Nephron progenitor cell (in vitro differentiated cells): ENCODE measurements around the gene MYO5B.
"Not testable (repeated sequence)": the region's sequence is repeated elsewhere in the genome, so short reads cannot be mapped to it uniquely, and the experiment has no call there.

ENCODE experiments used
- DNase-seq: peaks from one replicate; pipeline ENCODE4 v3.0.0; 2021
- H3K27ac Mint-ChIP-seq: 2 replicates; pipeline ENCODE4 v1.8.0; 2021; ENCODE audit warnings: mild to moderate bottlenecking, moderate library complexity, mixed read lengths
- H3K27me3 Mint-ChIP-seq: 2 replicates; pipeline ENCODE4 v1.8.0; 2021; ENCODE audit warnings: mild to moderate bottlenecking, low read depth, mixed read lengths; ENCODE audit not compliant: poor library complexity
- H3K36me3 Mint-ChIP-seq: 2 replicates; pipeline ENCODE4 v1.8.0; 2021; ENCODE audit warnings: low read depth, mixed read lengths
- H3K4me1 Mint-ChIP-seq: 2 replicates; pipeline ENCODE4 v1.8.0; 2021; ENCODE audit warnings: mixed read lengths
- H3K4me3 Mint-ChIP-seq: 2 replicates; pipeline ENCODE4 v1.8.0; 2021; ENCODE audit warnings: mild to moderate bottlenecking, moderate library complexity, mixed read lengths
- H3K9me3 Mint-ChIP-seq: 2 replicates; pipeline ENCODE4 v1.8.0; 2021; ENCODE audit warnings: mild to moderate bottlenecking, moderate library complexity, mixed read lengths
- CTCF ChIP-seq: fragments of 200-600 bp; sonication (generic); IDR thresholded peaks from 2 replicates; pipeline ENCODE4 v1.5.0; 2021; ENCODE audit warnings: antibody characterized with exemption

MYO5B gene

GRCh38 chr18:49784427-49785185 is 410.3 kb downstream of the MYO5B start:
- no peak for DNase-seq
- H3K4me1 Mint-ChIP-seq: no peaks in the 10 kb centered on the region
- no peaks in the 10 kb centered on the region for H3K9me3 Mint-ChIP-seq
- H3K27me3 Mint-ChIP-seq: no peaks in the 10 kb centered on the region
- peaks cover 61% of the 10 kb centered on the region for H3K36me3 Mint-ChIP-seq
- no peak overlapping the region for H3K27ac Mint-ChIP-seq
- no peak for TF ChIP-seq CTCF
- H3K4me3 Mint-ChIP-seq: no peak overlapping the region

GRCh38 chr18:49783631-49784030 is 411.3 kb downstream of the MYO5B start:
- H3K9me3 Mint-ChIP-seq, H3K4me1 Mint-ChIP-seq, H3K4me3 Mint-ChIP-seq, H3K27me3 Mint-ChIP-seq, DNase-seq, H3K27ac Mint-ChIP-seq: not testable (repeated sequence)
- peaks cover 65% of the 10 kb centered on the region for H3K36me3 Mint-ChIP-seq

GRCh38 chr18:49778826-49779465 is 416.0 kb downstream of the MYO5B start:
- H3K36me3 Mint-ChIP-seq: peaks cover 72% of the 10 kb centered on the region
- no peak overlapping the region for H3K4me3 Mint-ChIP-seq
- H3K27ac Mint-ChIP-seq: no peak overlapping the region
- DNase-seq: no peak
- H3K4me1 Mint-ChIP-seq: no peaks in the 10 kb centered on the region
- no peak for TF ChIP-seq CTCF
- H3K9me3 Mint-ChIP-seq: peaks cover 32% of the 10 kb centered on the region
- H3K27me3 Mint-ChIP-seq: no peaks in the 10 kb centered on the region
